DMS 273 (cell line): ENCODE results near the gene CPS1.

ENCODE experiments used
- DNase-seq: peaks from one replicate; lab custom pipeline; 2025; ENCODE audit not compliant: unreplicated experiment; lab: John Stamatoyannopoulos, UW

The CPS1 gene

DNA sequence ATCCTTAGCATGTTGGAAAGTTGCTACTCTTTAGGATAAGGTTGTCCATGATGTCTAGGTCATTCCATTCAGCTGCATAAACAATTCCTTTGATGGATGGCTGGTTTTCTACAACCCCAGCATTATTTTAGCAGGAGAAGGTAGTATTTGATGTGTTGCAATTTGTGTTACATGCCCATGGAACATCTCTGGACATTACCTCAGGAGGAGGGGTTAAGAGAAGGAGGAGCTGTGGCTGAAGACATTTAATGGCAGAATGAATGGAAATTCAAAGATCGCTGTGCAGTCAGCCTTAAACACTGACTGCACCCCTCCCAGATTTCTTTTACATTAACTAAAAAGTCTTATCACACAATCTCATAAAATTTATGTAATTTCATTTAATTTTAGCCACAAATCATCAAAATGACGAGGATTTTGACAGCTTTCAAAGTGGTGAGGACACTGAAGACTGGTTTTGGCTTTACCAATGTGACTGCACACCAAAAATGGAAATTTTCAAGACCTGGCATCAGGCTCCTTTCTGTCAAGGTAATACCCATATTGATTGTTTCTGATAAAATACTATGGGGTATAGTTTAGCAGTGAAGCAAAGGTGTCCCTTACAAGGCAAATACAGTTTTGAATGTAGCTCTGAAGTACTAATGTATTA, at the start of gene CPS1:
CPS1 (plus strand) TSS at position 271 of the 652 bp plus-strand sequence; CDS start at position 406, 135 bp downstream.
- no peak for DNase-seq

DNA sequence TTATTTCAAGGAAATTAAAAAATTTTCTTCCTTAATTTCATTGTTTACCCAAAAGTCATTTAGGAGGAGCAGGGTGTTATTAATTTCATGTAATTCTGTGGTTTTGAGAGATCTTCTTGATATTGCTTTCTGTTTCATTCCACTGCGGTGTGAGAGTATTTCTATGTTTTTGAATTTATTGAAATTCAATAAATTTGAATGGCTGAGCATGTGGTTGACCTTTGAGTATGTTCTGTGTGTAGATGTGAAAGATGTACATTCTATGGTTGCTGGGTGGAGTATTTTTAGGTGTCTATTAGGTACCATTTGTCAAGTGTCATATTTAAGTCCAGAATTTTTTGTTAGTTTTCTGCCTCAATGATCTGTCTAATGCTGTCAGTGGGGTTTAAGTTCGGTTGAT, 40.5 kb upstream of the CPS1 start:
- DNase-seq: no peak

DNA sequence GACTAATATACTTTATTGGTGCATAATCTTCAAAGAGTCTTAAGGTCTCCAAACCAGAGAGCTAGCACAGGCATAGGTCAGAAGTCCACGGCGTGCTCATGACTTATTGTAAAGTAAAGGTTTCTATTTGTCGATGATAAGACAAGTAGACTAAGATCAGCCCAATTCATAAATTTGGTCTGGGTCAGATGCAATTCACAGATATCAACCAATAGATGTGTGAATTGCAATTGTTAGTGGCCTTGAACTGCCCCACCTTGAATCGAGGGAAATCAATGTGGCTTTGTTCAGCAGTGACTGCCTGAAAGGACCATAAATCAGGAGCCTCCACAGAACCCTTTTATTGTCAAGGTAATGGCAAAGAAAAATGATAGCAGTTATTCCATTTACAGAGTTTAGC, 39.1 kb upstream of the CPS1 start:
- DNase-seq: no peak

DNA sequence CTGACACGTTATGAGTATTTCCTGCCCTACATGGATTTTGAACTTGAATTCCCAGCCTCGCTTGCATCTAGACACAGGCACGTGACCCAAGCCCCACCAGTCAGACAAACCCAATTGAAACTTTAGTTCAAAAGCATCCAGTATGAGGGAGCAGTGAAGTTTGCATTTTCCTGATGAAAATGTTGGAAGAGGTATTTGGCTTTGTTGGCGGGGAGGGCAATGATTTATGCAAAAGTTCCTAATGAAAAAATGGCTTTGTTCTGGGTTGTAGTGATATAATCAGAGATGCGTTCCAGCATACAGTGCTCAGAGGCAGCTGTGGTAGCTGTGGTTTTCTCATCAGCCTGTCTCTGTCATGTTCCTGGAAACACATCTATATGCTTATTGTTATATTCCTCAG, 36.8 kb upstream of the CPS1 start:
- DNase-seq: no peak

DNA sequence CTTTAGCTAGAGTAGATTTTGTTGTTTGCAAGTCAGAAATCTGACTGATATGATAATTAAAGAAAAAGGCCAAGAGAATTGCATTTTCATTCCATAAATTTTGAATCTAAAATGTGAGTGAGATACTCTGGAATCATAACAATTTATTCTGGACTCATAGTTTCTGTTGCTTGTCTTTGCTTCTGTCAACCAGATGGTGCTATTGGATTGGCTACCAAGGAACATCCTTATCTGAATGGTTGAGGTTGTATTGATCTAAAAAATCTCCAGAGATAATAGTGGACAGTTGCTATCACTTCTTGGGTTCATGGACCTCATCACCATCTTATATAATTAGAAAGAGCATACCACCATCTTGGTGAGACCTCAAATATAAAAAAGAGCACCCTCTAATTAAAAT, 34.0 kb upstream of the CPS1 start:
- DNase-seq: no peak

DNA sequence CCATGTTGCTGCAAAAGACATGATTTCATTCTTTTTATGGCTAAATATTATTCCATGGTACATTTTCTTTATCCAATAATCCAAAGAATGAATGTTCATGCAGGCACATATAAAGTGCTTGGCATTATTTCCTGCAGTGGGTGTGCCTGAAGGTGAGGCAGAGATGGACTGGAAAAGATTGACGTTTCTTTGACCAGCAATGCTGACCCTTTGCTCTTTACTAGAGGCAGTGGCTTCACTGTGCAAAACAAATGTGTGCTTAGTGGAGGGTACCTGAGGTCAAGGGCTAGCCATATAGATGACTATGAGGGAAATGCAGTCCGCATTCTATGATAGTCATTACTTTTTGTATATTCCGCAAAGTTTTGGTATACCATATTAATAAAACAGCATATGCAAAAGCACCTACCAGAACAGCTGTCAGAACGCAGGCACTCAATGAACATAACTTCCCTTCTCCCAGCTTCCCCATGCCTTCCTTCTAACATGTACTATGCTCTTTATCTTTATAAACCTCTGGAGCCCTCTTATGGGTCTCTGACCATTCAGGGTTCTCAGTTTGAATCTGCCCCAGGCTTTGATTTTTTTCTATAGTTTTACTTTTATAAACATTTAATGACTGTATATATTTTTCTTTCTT, 32.6 kb upstream of the CPS1 start:
- no peak for DNase-seq

DNA sequence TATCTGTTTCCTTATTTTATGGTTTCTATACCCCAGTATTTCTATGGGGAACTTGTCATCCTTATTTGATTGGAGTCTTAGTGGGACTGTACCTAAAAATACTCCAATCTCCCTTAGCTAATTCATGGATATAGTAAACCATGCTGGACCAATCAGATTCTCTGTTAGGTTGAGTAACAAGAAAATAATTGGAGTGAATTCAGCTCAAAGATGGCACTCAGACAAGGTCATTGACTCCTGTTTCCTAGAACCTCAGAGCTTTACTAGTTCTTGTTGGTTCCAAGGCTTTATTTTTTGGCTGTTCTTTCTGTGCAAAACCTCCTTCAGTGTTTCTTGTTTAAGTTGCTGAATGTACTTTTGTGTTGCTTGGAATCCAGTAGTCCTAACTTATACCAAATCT, 31.9 kb upstream of the CPS1 start:
- no peak for DNase-seq

DNA sequence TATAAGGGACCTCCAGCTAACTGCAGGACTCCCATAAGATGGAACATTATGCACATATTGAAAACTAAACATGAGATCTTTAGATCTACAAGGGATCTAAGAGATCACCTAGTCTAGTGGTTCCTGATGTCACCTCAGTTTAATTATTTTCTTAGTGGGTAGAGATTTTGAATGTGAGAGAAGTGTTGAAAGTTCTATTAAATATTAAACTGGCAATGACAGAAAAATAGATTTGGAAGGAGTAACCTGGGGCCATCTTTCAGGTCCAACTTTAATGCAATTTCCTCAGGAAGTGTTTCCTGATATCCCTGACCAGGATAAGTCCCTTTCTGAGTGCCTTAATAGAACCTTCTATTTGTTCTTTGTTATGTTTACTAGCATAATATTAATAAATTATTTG, 29.1 kb upstream of the CPS1 start:
- no peak for DNase-seq

DNA sequence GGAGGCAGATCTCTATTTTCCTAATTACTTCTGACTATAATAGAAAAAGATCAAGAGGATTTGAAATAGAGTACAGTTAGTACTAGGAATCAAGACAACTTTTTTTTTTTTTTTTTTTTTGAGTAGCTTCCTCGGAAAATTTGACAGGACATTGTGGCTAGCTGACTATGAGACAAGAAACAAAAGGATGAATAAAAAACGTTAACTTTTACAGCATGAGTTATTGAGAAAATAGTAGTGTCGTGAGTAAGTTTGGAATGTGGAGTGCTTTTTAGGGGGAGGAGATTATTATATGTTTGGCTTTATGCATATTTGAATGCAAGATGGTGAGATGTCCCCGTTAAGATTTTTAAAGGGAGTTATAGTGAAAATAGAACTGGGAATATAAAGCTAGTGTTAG, 27.7 kb upstream of the CPS1 start:
- no peak for DNase-seq

DNA sequence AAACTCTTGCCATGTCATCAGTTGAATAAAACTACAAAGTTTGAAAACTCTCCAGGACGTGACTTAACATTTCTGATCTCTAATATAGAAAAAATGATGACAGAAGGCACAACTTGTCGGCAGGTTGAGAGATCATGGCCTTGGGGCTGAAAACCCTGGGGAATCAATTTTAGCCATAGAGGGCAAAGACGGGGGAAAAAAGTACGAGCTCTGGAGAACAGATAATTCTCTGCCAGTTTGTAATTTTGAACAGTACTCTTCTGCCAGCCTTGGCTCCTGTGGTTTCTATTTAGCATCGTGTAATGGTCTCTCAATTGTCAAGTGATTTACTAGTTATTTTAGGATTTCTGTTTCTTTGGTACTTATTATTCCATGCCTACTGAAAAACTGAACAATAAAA, 25.3 kb upstream of the CPS1 start:
- DNase-seq: no peak

DNA sequence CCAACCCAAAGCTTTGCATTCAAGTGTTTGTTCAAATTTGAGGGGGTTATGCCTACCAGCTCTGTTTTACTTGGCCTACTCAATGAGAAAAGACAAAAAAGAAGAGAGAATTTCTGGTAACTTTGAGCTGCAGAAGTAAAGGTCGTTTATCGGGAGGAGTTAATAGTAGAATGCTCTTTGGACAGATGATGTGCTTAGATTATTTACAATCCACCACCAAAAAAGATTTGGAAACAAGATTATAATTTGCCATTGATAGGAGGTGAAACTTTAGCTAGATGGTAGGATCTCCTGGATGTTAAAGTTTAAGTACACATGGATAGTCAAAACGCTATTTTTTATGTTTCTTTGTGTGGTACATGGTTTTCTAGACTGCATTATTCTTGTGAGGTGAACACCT, 24.9 kb upstream of the CPS1 start:
- no peak for DNase-seq

DNA sequence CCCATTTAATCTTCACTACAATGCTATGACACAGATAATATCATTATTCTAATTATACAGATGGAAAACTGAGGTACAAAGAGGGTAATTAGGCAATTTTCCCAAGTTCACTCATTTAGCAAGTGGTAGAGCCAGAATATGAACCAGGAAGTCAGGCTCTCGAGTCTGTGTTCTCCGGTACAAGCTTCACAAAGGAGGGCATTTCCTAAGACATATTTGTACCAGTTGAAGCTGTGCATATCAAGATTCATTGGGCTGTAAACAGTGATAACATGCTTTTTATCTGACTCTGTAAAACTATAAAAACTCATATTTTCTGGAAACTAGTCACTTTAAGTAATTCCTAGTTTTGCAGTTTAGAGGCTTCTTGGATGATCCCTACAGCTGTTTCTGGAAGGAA, 23.0 kb upstream of the CPS1 start:
- DNase-seq: no peak

DNA sequence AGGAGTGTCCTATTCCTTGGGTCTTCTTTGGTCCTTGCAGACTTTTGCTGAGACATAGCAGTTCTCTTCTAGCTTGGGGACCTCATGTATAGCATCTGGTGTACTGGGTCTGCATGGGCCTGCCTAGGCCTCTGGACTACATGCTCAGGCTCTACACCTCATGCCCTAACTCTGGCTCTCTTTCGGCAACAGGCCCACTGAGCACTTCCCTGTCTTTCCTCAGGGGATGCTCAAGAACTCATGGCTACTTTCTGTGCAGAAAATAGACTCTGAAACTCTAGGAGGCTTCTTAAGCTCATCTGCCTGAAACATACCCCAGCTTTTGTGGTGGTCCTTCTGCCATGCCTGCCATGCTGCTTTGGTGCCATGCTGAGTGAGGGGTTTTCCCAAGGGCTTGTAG, 21.5 kb upstream of the CPS1 start:
- DNase-seq: no peak

DNA sequence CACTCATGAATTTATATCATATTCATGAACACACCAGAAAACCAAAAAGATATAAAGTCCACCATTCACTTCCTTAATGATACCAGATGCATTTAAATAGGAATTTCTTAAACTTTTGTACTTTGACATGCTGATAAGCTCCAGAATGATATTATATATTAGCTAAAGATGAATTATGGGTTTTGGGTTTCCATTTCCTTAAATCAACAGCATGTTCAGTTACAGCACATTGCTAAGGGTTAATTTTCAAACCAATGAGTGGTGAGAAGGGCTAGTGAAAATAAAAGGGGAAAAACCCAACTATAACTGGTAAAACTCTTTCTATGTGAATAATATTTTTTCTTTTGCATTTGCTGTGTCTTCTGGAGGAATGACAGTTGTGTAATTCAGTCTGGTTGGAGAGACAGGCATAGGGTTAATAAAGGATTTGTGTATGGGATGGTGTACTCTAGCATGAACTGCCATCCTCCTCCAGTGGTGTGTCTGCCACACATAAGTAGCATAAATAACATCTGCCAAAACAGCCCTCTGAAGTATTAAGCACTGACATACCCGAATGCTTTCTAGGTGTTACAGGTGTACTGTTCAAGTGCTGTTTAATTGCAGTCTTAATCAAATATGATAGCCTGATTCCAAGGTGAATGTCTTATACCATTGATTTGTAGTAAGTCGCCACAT, 19.3 kb upstream of the CPS1 start:
- no peak for DNase-seq

DNA sequence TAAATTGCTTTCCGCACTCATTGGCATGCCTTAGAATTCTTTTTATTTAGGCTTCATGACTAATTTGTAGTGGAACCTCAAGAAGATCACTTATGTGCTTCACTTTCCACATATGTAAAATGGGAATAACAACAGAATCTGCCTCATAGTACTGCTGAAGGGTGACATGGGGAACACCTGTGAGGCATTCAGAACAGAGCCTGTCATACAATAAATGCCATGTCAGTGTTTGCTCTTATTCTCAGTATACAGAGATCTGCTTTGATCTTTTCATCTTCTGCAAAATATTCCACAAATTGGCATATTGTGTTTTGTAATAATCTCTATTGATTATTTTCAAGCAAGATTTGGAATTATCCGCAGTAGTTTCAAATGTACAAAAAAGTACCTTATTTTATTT, 17.4 kb upstream of the CPS1 start:
- DNase-seq: no peak

DNA sequence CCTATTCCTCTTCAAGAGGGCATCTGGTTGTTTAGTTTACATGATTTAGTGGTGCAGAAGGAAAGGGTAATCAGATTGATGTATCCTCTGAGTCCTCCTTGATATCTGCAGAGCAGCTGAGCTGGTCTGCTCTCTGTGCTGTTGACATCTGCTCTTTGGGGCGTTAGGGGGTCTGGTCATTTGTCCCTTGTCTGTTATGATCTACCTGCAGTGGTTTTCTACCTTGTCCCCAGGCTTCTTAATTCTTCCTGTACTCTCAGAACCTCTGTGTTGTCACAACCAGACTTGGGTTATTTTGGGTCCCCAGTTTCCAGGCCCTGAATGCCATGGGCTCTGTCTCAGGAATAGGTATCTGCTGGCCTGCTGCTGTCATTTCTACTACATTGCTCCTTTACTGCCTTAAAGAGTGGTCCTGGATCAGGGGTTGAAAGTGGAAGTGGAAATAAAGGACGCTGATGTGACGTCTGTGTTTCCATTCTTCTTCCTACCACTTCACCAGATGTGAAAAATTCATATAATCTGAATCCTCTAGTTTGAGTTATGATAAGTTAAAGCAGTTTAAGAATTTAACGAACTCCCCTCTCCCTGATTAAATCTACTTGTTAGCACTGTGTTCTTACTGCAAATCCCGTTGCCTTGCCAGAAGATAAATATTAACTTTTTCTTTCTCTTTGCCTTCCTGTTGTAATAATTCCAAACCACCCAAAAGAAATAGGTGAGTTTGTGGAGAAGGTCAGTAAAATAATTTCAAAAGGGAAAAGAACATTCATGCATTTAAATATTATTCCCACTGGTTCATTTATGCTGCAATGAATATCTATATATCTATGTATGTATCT, 16.6 kb upstream of the CPS1 start:
- no peak for DNase-seq

DNA sequence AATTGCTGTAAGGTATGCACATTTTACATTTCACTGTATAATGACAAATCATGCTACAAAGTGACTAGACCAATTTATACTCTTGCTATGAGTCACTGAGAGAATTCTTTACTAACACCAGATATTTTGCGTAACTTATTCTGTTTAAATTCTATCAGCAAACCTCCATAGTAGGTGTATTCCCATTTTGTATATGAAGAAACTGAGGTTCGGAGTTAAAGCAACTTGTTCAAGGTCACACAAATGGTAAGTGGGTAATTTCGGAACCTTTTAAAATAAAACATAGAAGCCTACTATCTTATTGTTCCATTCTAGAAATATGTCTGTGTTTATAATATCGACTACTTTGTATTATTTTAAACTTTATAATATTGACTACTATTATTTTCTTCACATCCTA, 15.9 kb upstream of the CPS1 start:
- DNase-seq: no peak

DNA sequence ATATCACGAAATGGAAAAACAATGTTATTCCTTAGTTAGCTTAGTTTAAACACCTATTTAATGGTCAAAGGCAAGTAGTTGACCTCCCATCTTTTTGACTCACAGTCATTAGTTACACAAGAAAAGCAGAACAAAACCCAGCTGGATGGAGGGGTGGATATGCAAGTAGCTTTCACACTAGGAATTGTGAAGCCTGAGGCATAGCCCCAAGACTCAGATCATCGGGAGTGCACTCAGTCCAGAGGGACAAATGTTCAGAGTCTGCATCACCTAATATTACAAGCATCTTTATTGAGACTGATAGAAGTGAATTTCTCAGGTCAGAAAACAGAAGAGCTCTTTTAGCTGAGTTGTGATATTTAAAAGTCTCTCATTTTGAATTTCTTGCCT, 15.5 kb upstream of the CPS1 start:
- no peak for DNase-seq

DNA sequence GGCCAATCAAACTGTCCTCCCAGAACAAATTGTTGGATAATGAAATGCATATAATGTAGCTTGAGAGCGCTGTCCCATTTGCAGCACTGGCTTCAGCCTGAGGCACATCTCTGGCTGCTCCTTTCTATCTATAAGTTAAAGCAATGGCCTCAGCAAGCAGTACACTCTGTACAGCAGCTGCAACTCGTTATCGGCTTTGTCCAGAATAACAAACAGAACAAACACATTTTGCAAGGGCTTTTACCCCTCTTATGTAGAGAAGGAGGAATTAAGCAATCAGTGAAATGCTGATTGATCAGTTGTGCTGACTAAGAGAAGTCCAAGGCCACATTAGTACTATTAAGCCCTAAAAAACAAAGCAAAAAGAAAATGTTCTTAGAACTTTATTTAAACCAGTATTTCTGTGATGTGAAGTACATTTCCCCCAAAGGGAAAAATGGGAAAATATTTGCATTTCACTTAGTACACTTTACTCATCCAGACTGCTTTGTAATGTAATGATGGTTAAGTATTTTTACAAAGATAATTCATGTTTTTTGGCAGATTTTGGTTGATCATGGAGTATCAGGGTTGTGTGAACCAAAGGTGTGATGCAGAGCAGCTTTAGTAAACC, 15.0 kb upstream of the CPS1 start:
- DNase-seq: no peak

DNA sequence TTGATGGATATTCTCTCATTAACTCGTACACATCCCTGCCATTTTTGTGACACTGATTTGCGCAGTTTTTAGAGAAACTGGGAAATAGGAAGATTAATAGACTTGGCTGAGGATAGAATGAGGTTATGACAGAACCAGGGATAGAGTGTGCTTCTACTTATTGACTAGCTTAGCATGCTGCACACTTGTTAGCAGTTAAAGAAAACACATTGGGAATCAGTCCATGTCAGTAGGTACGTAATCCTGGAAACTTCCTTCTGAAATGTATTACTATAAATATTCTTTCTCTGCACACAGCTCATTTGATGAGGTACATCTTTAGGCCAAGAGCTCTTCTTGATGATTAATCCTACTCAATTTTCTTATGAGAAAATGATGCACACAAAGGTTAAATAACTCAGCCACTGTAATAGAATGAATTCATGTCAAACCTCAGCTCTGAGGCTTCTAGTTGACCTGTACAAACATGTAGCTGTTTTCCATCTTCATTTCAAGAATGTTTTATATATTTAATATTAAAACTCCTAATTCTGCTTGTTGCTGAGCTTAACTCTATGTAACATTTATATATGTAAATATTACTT, 12.3 kb upstream of the CPS1 start:
- no peak for DNase-seq

DNA sequence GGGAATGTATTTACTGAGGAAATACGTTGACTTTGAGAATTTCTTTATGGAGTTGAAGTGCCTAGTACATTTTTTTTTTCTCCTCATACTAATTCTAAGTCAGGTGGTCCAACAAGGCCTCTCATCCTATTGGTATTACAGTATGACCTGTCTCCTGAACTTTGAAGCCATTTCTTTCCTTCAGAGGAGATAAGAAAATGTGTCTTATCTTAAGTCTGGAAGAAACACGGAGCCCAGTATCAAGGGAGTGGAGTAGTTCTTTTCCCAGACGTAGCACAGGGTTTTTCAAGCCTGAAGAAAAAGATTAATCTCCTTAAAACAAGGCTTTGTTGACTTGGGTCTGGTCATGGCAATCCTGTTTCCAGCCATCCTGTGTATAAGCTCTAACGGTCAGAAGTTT, 11.6 kb upstream of the CPS1 start:
- DNase-seq: no peak
